Measurements from ENCODE around the gene HYAL3.
A peak's percentile ranks its signal among the peaks of the same experiment; 100 is the strongest.
"Not testable (repeated sequence)": the region's sequence is repeated elsewhere in the genome, so short reads cannot be mapped to it uniquely, and the experiment has no call there.

The HYAL3 gene

GRCh38 chr3:50263478-50264382 lies 35.5 kb downstream of the HYAL3 start:
- peak overlapping the region; percentile 98 for H3K27ac ChIP-seq

GRCh38 chr3:50262778-50263177 lies 36.4 kb downstream of the HYAL3 start:
- TF ChIP-seq CTCF (IDR thresholded peaks at IDR 0.05), result no peak
- H3K4me1 ChIP-seq, result peaks cover 55% of the 10 kb centered on the region
- no peaks in the 10 kb centered on the region for H3K9me3 ChIP-seq (ENCODE audit: control insufficient read depth, low read length)
- no peaks in the 10 kb centered on the region for H3K79me2 ChIP-seq
- H3K4me3 ChIP-seq (ENCODE audit: low read depth, low read length), result no peak overlapping the region
- H3K27me3 ChIP-seq (ENCODE audit: control insufficient read depth, insufficient read depth, low read length), result no peaks in the 10 kb centered on the region
- no peak overlapping the region for H3K4me2 ChIP-seq (ENCODE audit: low read length)
- H3K9ac ChIP-seq, result no peak overlapping the region
- no peaks in the 10 kb centered on the region for H3K36me3 ChIP-seq (ENCODE audit: control insufficient read depth, insufficient read depth, low read length)
- peak overlapping the region; percentile 15 for H3K27ac ChIP-seq
- H2AFZ ChIP-seq, result no peak overlapping the region

More at GRCh38 chr3:50263478-50264382, 35.5 kb downstream of the HYAL3 start:
- Histone ChIP-seq H3K36me3 (ENCODE audit: control insufficient read depth, insufficient read depth, low read length) (no peaks in the 10 kb centered on the region), H3K9me3 (ENCODE audit: control insufficient read depth, low read length) (no peaks in the 10 kb centered on the region), H3K79me2 (no peaks in the 10 kb centered on the region), H3K9ac (no peak overlapping the region), H3K27me3 (ENCODE audit: control insufficient read depth, insufficient read depth, low read length) (no peaks in the 10 kb centered on the region), H3K4me2 (ENCODE audit: low read length) (no peak overlapping the region), H3K4me1 (peaks cover 64% of the 10 kb centered on the region), H2AFZ (no peak overlapping the region), H3K4me3 (ENCODE audit: low read depth, low read length) (no peak overlapping the region)
- no peak for TF ChIP-seq CTCF (IDR thresholded peaks at IDR 0.05)

- H3K27me3 ChIP-seq (ENCODE audit: control insufficient read depth, insufficient read depth, low read length); H3K4me3 ChIP-seq (ENCODE audit: low read depth, low read length); H3K27ac ChIP-seq; H3K9ac ChIP-seq; H2AFZ ChIP-seq; H3K36me3 ChIP-seq (ENCODE audit: control insufficient read depth, insufficient read depth, low read length); H3K79me2 ChIP-seq; H3K9me3 ChIP-seq (ENCODE audit: control insufficient read depth, low read length); H3K4me2 ChIP-seq (ENCODE audit: low read length): not testable (repeated sequence)
- H3K4me1 ChIP-seq, result peaks cover 49% of the 10 kb centered on the region
Observed at GRCh38 chr3:50262200-50262599, 37.0 kb downstream of the HYAL3 start.

GRCh38 chr3:50261505-50261904 lies 37.7 kb downstream of the HYAL3 start:
- H3K27ac ChIP-seq, result peak overlapping the region; percentile 89
- no peaks in the 10 kb centered on the region for H3K9me3 ChIP-seq (ENCODE audit: control insufficient read depth, low read length)
- H3K4me1 ChIP-seq, result peaks cover 43% of the 10 kb centered on the region
- no peak for TF ChIP-seq CTCF (IDR thresholded peaks at IDR 0.05)
- H3K4me2 ChIP-seq (ENCODE audit: low read length), result no peak overlapping the region
- no peaks in the 10 kb centered on the region for H3K36me3 ChIP-seq (ENCODE audit: control insufficient read depth, insufficient read depth, low read length)
- H3K79me2 ChIP-seq, result no peaks in the 10 kb centered on the region
- no peak overlapping the region for H3K9ac ChIP-seq
- H3K27me3 ChIP-seq (ENCODE audit: control insufficient read depth, insufficient read depth, low read length), result no peaks in the 10 kb centered on the region
- no peak overlapping the region for H3K4me3 ChIP-seq (ENCODE audit: low read depth, low read length)
- no peak overlapping the region for H2AFZ ChIP-seq

- peaks cover 38% of the 10 kb centered on the region for H3K4me1 ChIP-seq
- no peaks in the 10 kb centered on the region for H3K79me2 ChIP-seq
- no peak for TF ChIP-seq CTCF (IDR thresholded peaks at IDR 0.05)
- H2AFZ ChIP-seq, result peak overlapping the region; percentile 61
- no peak overlapping the region for H3K9ac ChIP-seq
- peak overlapping the region; percentile 25 for H3K4me3 ChIP-seq (ENCODE audit: low read depth, low read length)
- H3K36me3 ChIP-seq (ENCODE audit: control insufficient read depth, insufficient read depth, low read length), result no peaks in the 10 kb centered on the region
- no peaks in the 10 kb centered on the region for H3K27me3 ChIP-seq (ENCODE audit: control insufficient read depth, insufficient read depth, low read length)
- peak overlapping the region; percentile 45 for H3K4me2 ChIP-seq (ENCODE audit: low read length)
- no peaks in the 10 kb centered on the region for H3K9me3 ChIP-seq (ENCODE audit: control insufficient read depth, low read length)
- peak overlapping the region; percentile 89 for H3K27ac ChIP-seq
Observed at GRCh38 chr3:50260942-50261441, 38.2 kb downstream of the HYAL3 start.

Measured in parathyroid adenoma (tissue), 2 donors.